HG02943 (cell line): Measurements from ENCODE around the gene YARS2.
"Not testable (repeated sequence)": the region's sequence is repeated elsewhere in the genome, so short reads cannot be mapped to it uniquely, and the experiment has no call there.

Experiments
- ATAC-seq: cut with Tn5 transposase; IDR thresholded peaks from one replicate; pipeline ENCODE4 v1.9.1; 2021; ENCODE audit warnings: mild to moderate bottlenecking, low read depth, moderate library complexity; ENCODE audit not compliant: unreplicated experiment

The YARS2 gene

DNA sequence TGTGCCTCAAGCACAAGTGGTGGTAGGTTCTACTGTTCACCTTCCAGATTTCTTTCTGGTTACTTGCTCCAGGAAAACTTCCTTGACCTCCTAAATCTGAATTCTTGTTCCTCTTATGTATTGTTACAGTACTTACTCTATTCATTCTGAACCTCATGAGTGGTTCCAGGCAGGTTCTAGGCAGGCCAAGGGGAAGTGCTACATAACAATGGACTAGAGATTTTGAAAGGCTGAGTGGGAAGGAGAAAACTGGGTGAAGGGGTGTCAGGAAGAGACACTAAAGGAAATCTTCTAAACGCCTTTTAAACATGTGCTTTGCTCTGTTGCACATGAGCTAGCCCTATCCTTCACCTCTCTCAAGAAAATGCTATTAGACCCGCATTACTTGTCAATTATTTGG, 1.6 kb downstream of the YARS2 start:
- no peak for ATAC-seq

DNA sequence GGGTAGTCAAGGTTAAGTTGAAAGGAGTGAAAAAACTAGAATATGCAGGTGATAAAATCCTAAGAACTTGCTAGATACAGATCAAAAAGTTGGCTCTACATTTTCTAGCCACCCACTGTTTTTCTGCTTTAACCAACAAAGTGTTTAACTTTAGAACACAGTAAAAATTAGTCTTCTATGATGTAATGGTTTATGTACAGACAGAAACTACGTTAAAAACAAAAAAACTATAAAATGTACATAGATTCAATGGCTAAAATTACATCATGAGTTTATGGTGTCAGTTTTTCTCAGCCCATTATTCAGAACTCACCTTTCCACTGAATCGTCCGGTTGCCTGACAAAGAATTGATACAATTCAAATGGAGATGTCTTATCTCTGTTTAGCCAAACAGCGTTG, 2.1 kb downstream of the YARS2 start:
- ATAC-seq: no peak

DNA sequence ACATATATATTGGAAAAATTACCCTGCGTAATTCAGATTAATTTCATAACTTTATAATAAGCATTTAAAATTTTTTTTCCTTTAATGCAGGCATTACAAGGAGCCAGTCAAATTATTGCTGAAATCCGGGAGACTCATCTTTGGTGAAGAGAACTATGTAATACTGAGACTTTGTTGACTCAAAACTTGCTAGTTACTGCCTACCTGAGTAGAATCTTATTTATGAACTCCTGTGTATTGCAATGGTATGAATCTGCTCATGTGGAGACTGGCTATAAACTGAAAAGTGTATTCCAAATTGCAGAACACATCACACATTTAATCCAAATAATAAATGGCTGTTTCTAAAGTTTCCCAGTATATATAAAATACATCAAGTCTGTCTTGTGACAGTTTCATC, 12.4 kb downstream of the YARS2 start:
- no peak for ATAC-seq

DNA sequence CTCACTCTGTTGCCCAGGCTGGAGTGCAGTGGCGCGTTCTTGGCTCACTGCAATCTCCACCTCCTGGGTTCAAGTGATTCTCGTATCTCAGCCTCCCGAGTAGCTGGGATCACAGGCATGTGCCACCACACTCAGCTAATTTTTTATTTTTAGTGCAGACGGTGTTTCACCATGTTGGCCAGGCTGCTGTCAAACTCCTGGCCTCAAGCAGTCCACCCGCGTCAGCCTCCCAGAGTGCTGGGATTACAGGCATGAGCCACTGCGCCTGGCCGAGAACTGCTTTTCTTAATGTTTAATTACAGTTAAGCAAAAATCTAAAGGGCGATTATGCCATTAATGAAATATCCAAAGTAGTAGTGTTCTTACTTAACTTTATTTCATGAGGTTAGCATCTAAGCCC, 13.6 kb downstream of the YARS2 start:
- ATAC-seq: no peak

DNA sequence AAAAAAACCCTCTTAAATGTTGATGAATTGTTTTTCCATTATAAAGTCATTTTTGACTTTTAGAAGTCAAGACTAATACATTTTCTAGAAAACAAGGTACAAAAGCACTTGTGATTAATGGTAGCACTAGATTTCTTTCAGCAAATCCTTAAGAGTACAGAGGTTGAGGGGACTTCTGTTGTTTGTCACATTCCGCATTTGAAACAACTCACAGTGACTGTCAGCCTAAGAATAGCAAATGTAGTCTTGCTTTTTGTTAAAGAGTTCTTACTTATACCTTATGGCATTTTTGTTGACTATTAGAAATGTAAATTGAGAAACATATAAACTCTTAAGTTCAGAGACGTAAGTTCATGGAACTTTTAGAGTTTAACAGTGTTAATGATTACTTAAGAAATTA, 16.4 kb downstream of the YARS2 start:
- ATAC-seq: no peak

DNA sequence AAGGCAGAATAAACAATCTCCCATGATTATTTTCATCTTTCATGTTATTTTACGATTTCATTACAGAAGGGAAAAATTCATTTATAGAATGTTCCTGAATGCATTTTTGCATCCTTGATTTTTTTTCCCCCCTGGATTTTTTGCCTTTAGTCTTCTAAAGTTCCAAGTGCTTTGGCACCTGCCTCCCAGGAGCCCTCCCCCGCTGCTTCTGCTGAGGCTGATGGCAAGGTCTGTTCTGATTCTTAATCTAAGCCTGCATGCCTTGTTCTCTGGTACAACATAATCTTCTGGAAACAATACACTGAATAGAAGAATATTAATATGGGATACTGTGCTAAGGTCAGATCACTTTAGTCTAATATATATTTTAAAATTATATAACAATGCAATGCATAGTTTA, 18.0 kb downstream of the YARS2 start:
- no peak for ATAC-seq

DNA sequence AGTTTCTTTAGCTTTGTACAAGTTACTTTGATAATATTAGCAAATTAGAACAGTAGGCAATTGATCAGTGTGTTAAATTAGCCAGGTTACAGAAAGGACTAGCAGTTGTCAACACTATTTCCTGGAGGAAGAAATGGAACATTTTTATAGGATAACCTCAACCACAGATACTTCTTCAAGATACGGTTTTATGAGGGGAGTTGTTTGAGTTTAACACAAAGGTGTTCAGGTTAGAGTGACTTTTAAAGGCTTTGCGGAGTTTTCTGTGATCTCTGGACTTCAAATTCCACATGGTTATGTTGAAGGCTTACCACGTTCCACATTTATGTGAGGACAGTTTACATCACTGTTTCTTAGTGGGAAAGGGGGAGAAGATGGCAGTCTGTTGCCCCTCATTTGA, 19.3 kb downstream of the YARS2 start:
- no peak for ATAC-seq

DNA sequence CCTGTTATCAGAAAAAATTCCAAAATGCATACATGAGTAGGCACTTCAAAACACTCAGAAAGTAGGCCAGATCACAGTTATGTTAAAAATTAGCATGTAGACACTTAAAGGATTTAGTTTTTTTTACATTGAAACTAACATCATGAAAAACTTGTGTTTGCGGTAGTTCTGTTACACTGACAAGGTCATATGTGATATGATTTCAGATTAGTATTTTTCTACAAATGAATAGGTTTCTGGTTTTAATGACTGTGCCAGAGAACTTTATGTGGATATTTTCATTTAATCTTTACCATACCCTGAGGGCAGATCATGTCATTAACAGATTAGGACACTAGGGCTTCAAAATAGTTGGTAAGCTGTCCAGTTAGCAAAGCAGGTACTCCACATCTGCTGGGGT, 20.7 kb downstream of the YARS2 start:
- no peak for ATAC-seq

DNA sequence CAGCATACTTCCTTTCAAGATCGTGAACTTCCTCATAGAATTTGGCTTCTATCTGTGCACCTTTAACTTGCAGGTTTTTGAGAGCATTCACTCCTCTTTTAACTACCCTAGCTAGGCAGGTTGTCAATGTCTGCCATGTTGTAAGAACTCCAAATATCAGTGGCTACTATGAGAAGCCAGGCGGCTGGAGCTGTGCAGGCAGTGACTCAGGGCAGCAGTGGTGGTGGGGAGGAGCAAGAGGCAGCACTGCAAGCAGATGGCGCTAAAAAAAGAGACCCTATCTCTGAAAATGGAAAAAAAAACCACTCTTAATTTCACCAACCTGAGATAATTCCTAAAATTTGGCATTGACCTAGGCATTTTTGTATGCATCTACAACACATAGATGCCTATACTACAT, 28.5 kb downstream of the YARS2 start:
- ATAC-seq: no peak

DNA sequence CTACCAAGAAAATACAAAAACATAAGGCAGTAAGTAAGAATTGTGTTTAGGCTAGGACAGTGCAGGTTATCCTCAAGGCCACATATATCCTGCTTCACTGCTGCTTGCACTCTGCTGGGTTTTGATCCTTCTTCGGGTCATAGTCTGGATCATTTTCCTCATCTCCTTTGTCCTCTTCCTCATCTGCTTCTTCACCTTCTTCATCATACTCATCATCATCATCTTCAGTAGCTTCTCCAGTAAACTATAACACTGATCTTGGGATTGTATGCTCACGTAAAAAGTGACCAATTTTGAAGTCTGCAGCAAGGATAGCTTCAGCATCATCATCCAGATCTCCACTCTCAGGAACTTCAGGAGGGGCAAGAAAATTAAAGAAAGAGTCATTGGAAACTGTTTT, 29.4 kb downstream of the YARS2 start:
- no peak for ATAC-seq

DNA sequence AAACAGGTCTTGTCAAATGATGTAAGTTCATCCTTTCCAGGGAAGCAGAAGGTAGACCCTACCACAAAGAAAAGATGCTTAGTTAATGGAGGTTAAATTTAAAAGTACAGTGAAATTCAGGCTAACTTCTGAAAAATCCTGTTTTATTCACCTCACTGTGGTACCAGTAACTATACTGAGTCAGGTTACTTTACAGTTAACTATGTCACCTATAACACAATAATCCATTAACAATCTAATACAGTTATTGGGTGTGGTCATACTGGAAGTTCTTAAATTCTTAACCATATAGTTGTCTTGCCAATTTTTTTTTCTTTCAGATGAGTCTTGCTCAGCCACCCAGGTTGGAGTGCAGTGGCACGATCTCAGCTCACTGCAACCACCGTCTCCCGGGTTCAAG, 30.4 kb downstream of the YARS2 start:
- ATAC-seq: not testable (repeated sequence)

DNA sequence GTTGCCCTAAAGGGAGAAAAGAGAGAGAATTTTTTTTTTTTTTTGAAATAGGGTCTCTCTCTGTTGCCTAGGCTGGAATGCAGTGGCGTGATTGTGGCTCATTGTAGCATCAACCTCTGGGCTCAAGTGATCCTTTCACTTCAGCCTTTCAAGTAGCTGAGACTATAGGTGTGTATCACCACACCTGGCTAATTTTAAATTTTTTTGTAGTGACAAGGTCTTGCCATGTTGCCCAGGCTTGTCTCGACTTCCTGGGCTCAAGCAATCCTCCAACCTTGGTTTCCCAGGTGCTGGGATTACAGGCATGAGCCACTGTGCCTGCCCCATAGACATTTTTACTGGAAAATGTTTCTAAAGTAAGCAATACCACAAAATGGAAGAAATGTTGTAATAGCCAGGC, 36.8 kb downstream of the YARS2 start:
- ATAC-seq: no peak

DNA sequence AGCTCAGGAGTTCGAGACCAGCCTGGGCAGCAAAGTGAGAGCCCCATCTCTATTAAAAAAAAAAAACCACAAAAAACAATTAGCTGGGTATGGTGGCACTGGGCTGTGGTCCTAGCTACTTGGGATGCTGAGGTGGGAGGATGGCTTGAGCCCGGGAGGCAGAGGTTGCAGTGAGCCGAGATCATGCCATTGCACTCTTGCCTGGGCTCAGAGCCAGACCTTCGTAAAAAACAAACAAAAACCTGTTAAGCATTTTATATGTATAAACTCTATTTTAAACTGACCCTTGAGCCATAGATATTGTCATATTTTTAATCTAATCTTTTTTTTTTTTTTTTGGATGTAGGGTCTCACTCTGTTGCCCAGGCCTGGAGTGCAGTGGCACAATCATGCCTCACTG, 40.9 kb downstream of the YARS2 start:
- ATAC-seq: no peak

DNA sequence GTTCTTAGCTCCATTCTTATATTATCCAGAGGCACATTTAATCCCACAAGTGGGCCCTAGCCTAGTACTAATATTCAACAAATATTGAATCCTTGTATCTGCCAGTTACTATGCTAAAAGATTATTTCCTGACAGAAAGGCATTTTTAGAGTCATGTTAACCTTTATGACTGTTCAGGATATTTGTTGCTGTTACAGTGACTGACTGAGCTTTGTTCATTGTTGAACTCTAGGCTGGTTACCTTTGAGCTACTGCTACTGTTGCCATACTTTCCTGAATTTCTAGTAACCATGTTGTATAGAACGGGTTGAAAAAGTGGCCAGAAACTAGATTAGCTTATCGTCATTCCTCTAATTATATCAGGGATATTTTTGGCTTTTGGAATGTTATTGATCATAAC, 46.8 kb downstream of the YARS2 start:
- ATAC-seq: no peak

DNA sequence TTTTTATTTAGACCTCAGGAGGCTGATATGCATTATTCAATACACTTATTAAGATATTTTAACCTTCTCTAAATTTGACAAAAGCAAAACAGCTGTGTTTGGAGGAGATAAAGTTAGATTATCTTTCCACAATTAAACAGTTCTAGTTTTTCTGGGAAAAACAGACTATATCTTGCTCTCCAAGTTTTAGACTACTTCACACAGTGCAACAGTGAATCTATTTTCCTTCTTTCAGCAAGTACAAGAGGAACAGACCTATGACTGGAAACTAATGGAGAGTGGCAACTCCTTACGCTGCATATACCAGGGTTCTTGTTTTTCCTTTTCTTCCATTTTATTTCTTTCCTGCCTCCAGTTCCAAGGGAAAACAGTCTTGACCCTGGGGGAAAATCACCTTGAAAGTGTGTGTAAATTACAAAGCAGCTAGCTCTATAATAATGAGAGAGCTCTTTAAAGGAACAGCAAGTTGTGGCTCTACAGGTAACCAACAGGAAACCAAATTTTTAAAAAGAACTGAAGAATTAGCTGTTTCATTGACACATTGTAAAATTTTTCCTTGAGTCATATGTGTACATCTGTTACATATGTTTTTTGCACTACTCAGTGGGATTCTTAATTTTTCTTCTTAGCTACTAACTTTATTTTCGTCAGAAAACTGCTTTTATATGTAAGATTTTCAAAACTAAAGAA, 49.2 kb downstream of the YARS2 start:
- ATAC-seq: no peak

DNA sequence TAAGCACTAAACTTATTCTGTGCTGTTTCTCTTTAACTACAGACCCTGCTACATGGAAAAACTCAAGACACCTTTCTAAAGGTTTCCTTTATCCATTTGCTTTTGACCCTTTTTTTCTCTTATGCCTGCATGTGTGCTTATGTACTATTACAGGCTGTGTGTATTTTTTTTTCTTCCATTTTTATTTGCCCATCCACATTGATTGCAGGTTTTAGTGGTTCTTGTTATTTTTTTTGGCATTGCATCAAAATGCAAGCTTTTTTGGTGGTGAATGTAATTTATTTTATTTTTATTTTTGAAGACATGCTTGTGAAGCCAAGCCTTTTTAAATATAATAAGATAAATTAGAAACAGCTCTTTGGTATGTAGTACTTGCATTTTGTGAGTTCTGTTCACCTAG, 49.9 kb downstream of the YARS2 start:
- no peak for ATAC-seq

DNA sequence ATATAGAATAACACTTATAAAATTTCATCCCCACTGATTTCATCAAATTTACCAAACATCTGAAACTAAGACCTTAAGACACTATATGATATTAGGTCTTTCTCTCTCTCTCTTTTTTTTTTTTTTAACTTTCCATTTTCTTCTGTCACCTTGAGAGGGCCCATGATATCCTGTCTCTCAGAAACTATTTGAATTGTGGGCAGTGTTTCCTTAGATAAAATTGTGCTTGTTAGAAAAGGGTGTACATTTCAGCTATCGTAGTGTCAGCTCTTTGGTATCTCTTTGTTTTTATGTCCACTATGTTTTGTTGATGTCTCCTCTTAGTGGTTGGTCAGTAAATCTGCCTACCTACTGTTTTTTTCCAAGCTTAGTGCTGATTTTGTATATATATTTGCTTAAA, 52.8 kb downstream of the YARS2 start:
- ATAC-seq: no peak

DNA sequence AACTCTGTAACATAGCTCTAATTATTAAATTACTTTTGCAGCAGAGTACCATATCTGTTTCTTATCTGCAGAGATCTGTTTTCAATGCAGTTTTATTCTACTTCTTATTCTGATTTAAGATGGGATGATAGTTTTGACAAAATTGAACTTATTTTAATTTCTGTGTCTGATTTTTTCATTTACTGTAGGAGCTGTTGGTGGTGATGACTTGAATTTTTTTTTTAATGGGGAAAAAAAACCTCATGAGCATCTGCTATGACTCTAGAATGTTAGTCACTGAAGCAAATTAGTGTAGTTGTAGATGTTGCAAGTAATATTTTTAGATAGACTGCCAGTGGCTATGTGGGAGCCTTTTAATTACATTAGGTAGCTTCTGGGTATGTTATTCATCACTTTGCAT, 53.2 kb downstream of the YARS2 start:
- no peak for ATAC-seq

DNA sequence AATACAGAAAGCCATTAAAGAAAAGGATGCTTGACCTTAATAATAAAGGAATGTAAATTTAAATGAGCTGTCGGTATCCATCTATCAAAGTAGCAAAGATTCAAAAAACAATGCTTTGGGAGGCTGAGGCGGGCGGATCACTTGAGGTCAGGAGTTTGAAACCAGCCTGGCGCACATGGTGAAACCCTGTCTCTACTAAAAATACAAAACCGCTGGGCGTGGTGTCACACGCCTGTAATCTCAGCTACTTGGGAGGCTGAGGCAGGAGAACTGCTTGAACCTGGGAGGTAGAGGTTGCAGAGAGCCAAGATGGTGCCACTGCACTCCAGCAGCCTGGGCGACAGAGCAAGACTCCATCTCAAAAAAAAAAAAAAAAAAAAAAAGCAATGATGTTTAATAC, 56.3 kb downstream of the YARS2 start:
- ATAC-seq: not testable (repeated sequence)

DNA sequence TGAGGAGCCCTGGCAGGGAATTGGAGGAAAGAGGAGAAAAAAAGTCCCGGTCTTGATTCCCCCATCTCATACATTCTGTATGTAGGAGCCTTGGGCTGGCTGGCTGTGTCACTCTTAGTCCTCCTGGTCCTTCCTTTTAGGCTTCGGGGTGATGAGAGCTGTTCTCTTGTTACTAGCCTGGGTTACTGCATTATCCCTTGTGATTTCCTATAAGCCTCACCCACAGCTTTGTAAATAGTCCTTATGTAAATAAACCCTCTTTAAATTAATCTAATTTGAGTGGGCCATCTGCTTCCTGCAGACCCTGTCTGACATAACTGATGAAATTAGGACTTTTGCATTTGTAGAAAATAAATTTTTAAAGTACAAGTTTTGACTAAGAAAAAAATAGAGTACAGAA, 57.4 kb downstream of the YARS2 start:
- no peak for ATAC-seq

DNA sequence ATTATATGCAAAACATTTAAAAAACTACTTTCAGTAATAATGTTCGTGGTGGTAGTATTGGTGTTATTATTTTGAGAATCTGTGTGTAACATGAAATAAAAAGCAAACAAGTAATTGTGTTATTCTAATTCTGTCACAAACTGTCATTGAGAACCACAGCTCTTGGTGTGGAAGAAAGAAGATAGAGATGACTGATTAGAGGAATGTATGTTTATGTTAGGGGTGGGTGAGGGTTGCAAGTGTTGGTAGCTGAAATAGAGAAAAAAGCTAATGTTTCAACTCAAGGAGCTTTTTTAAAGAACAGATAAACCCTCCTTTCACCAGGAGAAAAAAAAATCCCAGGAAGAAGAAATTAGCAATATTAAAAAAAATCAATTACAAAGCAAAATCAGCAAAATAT, 58.3 kb downstream of the YARS2 start:
- ATAC-seq: no peak
